ENCODE measurements around the gene GABRB1.

Gene GABRB1

GRCh38 chr4:47410271-47410670 lies 378.9 kb downstream of the GABRB1 start:
- DNase-seq, result no peak

GRCh38 chr4:47413521-47413920 lies 382.2 kb downstream of the GABRB1 start:
- DNase-seq, result no peak

GRCh38 chr4:47415719-47416118 lies 384.4 kb downstream of the GABRB1 start:
- no peak for DNase-seq

- DNase-seq, result no peak
Measured at GRCh38 chr4:47418147-47418546, 386.8 kb downstream of the GABRB1 start.

- no peak for DNase-seq
Measured at GRCh38 chr4:47419296-47419695, 387.9 kb downstream of the GABRB1 start.

- DNase-seq, result no peak
Measured at GRCh38 chr4:47425628-47426027, 394.3 kb downstream of the GABRB1 start.

GRCh38 chr4:47427935-47428334 lies 396.6 kb downstream of the GABRB1 start:
- DNase-seq, result no peak

GRCh38 chr4:47432749-47433148 lies 401.4 kb downstream of the GABRB1 start:
- DNase-seq, result no peak

- no peak for DNase-seq
Measured at GRCh38 chr4:47434931-47435330, 403.6 kb downstream of the GABRB1 start.

- DNase-seq, result peak; percentile 66
Measured at GRCh38 chr4:47442980-47443379, 411.6 kb downstream of the GABRB1 start.

GRCh38 chr4:47444031-47444430 lies 412.7 kb downstream of the GABRB1 start:
- no peak for DNase-seq

GRCh38 chr4:47451657-47452056 lies 420.3 kb downstream of the GABRB1 start:
- no peak for DNase-seq

GRCh38 chr4:47462799-47463234 lies 431.4 kb downstream of the GABRB1 start:
- DNase-seq, result no peak

GRCh38 chr4:47463235-47463956 lies 432.0 kb downstream of the GABRB1 start, which contains the start of gene COMMD8:
TSS of gene COMMD8 (minus strand) at chr4:47463702. CDS start at chr4:47463651, 51 bp downstream.
- DNase-seq, result peak; percentile 99

GRCh38 chr4:47465004-47465403 lies 433.6 kb downstream of the GABRB1 start:
- no peak for DNase-seq

GRCh38 chr4:47466056-47466785 lies 434.9 kb downstream of the GABRB1 start:
- no peak for DNase-seq

- DNase-seq, result no peak
Measured at GRCh38 chr4:47468706-47469365, 437.5 kb downstream of the GABRB1 start.

- DNase-seq, result no peak
Measured at GRCh38 chr4:47469951-47470350, 438.6 kb downstream of the GABRB1 start.

- DNase-seq, result no peak
Measured at GRCh38 chr4:47471064-47471463, 439.7 kb downstream of the GABRB1 start.

- no peak for DNase-seq
Measured at GRCh38 chr4:47471591-47471990, 440.2 kb downstream of the GABRB1 start.

- DNase-seq, result no peak
Measured at GRCh38 chr4:47473141-47473750, 441.9 kb downstream of the GABRB1 start.

- DNase-seq, result no peak
Measured at GRCh38 chr4:47474799-47475198, 443.4 kb downstream of the GABRB1 start.

GRCh38 chr4:47475411-47475810 lies 444.0 kb downstream of the GABRB1 start:
- no peak for DNase-seq

Data from suppressor macrophage treated with lipopolysaccharide for 4 hours (primary cell).